Parathyroid adenoma (tissue), 2 donors: ENCODE data around the gene INPP4A.

Source experiments
- H2AFZ ChIP-seq: fragments of 300-600 bp; sonication (generic); one replicate; pipeline ENCODE4 v1.7.0; 2017; ENCODE audit warnings: antibody characterized with exemption, mild to moderate bottlenecking
- H3K27ac ChIP-seq: fragments of 300-600 bp; sonication (generic); one replicate; pipeline ENCODE4 v1.7.0; 2017
- H3K27me3 ChIP-seq: fragments of 300-600 bp; sonication (generic); one replicate; pipeline ENCODE4 v1.7.0; 2017; ENCODE audit warnings: low read length; ENCODE audit not compliant: control insufficient read depth, insufficient read depth
- H3K36me3 ChIP-seq: fragments of 300-600 bp; sonication (generic); one replicate; pipeline ENCODE4 v1.7.0; 2017; ENCODE audit warnings: low read length; ENCODE audit not compliant: control insufficient read depth, insufficient read depth
- H3K4me1 ChIP-seq: fragments of 300-600 bp; sonication (generic); one replicate; pipeline ENCODE4 v1.7.0; 2017; ENCODE audit warnings: control low read depth
- H3K4me2 ChIP-seq: fragments of 300-600 bp; sonication (generic); one replicate; pipeline ENCODE4 v1.7.0; 2017; ENCODE audit warnings: low read length
- H3K4me3 ChIP-seq: fragments of 300-600 bp; sonication (generic); one replicate; pipeline ENCODE4 v1.7.0; 2017; ENCODE audit warnings: low read depth, low read length
- H3K79me2 ChIP-seq: fragments of 300-600 bp; sonication (generic); one replicate; pipeline ENCODE4 v1.7.0; 2017; ENCODE audit warnings: control low read depth
- H3K9ac ChIP-seq: fragments of 300-600 bp; sonication (generic); one replicate; pipeline ENCODE4 v1.7.0; 2017; ENCODE audit warnings: mild to moderate bottlenecking
- H3K9me3 ChIP-seq: fragments of 300-600 bp; sonication (generic); one replicate; pipeline ENCODE4 v1.7.0; 2017; ENCODE audit warnings: low read length; ENCODE audit not compliant: control insufficient read depth
- CTCF ChIP-seq: fragments of 300-600 bp; sonication (generic); IDR thresholded peaks from one replicate; pipeline ENCODE4 v1.7.0; 2017; ENCODE audit warnings: antibody characterized with exemption, mild to moderate bottlenecking
- donor health status: primary hyperparathyroidism.

Gene INPP4A

GRCh38 chr2:98543842-98544241, 99.2 kb downstream of the INPP4A start:
- H3K4me1 ChIP-seq, result no peaks in the 10 kb centered on the region
- no peak overlapping the region for H3K9ac ChIP-seq
- no peak overlapping the region for H3K4me2 ChIP-seq
- no peaks in the 10 kb centered on the region for H3K27me3 ChIP-seq
- no peak overlapping the region for H2AFZ ChIP-seq
- H3K4me3 ChIP-seq, result no peak overlapping the region
- no peaks in the 10 kb centered on the region for H3K36me3 ChIP-seq
- H3K9me3 ChIP-seq, result no peaks in the 10 kb centered on the region
- no peak overlapping the region for H3K27ac ChIP-seq
- no peak for TF ChIP-seq CTCF
- H3K79me2 ChIP-seq, result no peaks in the 10 kb centered on the region

GRCh38 chr2:98545591-98545990, 100.9 kb downstream of the INPP4A start:
- no peak overlapping the region for H2AFZ ChIP-seq
- H3K27me3 ChIP-seq, result no peaks in the 10 kb centered on the region
- H3K4me2 ChIP-seq, result no peak overlapping the region
- H3K36me3 ChIP-seq, result no peaks in the 10 kb centered on the region
- H3K27ac ChIP-seq, result no peak overlapping the region
- no peaks in the 10 kb centered on the region for H3K9me3 ChIP-seq
- H3K4me3 ChIP-seq, result no peak overlapping the region
- no peak for TF ChIP-seq CTCF
- H3K9ac ChIP-seq, result no peak overlapping the region
- no peaks in the 10 kb centered on the region for H3K79me2 ChIP-seq
- no peaks in the 10 kb centered on the region for H3K4me1 ChIP-seq

DNA sequence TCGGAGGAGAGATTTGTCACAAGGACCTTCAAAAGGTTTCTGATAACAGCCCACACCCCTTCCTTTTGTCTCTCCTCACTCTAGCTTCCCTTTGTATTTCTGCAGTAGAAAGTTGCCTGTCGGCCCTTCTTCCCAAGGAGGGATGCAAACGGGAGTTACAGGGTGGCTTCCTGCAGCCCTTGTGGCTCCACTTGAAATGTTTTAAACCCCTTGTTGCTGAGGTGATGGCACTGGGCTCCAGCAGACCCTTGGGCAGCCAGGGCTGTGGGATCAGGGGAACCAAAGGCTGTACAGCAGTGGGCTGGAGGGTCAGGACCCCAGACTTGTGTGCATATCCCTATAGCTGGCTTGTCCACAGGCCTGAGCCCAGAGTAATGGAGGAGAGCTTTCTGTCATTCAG, 101.5 kb downstream of the INPP4A start:
- no peak for TF ChIP-seq CTCF
- H3K4me3 ChIP-seq, result no peak overlapping the region
- no peak overlapping the region for H2AFZ ChIP-seq
- H3K79me2 ChIP-seq, result no peaks in the 10 kb centered on the region
- no peaks in the 10 kb centered on the region for H3K27me3 ChIP-seq
- H3K36me3 ChIP-seq, result no peaks in the 10 kb centered on the region
- H3K4me1 ChIP-seq, result no peaks in the 10 kb centered on the region
- no peak overlapping the region for H3K4me2 ChIP-seq
- no peak overlapping the region for H3K9ac ChIP-seq
- H3K27ac ChIP-seq, result no peak overlapping the region
- H3K9me3 ChIP-seq, result no peaks in the 10 kb centered on the region

GRCh38 chr2:98547092-98547790, 102.6 kb downstream of the INPP4A start:
- no peak overlapping the region for H3K9ac ChIP-seq
- no peaks in the 10 kb centered on the region for H3K27me3 ChIP-seq
- no peaks in the 10 kb centered on the region for H3K79me2 ChIP-seq
- H3K27ac ChIP-seq, result no peak overlapping the region
- TF ChIP-seq CTCF, result no peak
- no peak overlapping the region for H3K4me2 ChIP-seq
- no peaks in the 10 kb centered on the region for H3K36me3 ChIP-seq
- H2AFZ ChIP-seq, result no peak overlapping the region
- no peak overlapping the region for H3K4me3 ChIP-seq
- H3K9me3 ChIP-seq, result no peaks in the 10 kb centered on the region
- H3K4me1 ChIP-seq, result no peaks in the 10 kb centered on the region
